Mucosa of descending colon (tissue), 3 donors: ENCODE results near the gene CCDC60. TPM values are rescaled to one million over a fixed set of nuclear protein-coding genes. Genes with fewer than 3 reads are reported as not detected.

Experiments used
- ATAC-seq: fragments of 200-7000 bp; cut with Tn5 transposase; one replicate; pipeline ENCODE4 v1.9.1; 2020; ENCODE audit warnings: mild to moderate bottlenecking, moderate library complexity
- DNase-seq, 3 donors: peaks; one replicate each; pipeline ENCODE4 v3.0.0-alpha.2; 2020
- H3K36me3 ChIP-seq: fragments of 200-600 bp; one replicate; pipeline ENCODE4 v1.8.0; 2021; ENCODE audit warnings: low read depth, mild to moderate bottlenecking
- H3K4me1 ChIP-seq: fragments of 200-600 bp; one replicate; pipeline ENCODE4 v1.8.0; 2021; ENCODE audit warnings: low read depth, mild to moderate bottlenecking
- H3K4me3 ChIP-seq: fragments of 200-600 bp; one replicate; pipeline ENCODE4 v1.8.0; 2021; ENCODE audit warnings: mild to moderate bottlenecking
- H3K9me3 ChIP-seq: fragments of 200-600 bp; one replicate; pipeline ENCODE4 v1.8.0; 2021; ENCODE audit warnings: mild to moderate bottlenecking
- CTCF ChIP-seq: fragments of 200-600 bp; IDR thresholded peaks from one replicate; pipeline ENCODE4 v1.8.0; 2022; ENCODE audit warnings: antibody characterized with exemption, mild to moderate bottlenecking
- intact Hi-C, 2 donors: fragments of 100-400 bp; cut with DNase I in 1 of 2; cut with micrococcal nuclease in 1 of 2; formaldehyde crosslinking; loops; one replicate each; pipeline versions ENCODE4 v1.11.0 to v1.11.1; 2022; cut with DNase I, micrococcal nuclease
- total RNA-seq, 3 donors: library from RNA; stranded (reverse); fragmentation: NEBNext Ultra II Directional in 2 of 3; extraction: Animal tissue kit (Norgen Biotek cat#: 25700) in 2 of 3; gene quantifications; one replicate each; pipeline versions ENCODE4 v1.2.1 to v1.2.4, GENCODE V29; 2021 to 2023
- donor health status: DM: no; HTN: no; CAD: no; lungs with moderate emphysema.
- donor health status: DM: no; HTN: no; CAD: no.
- donor health status: DM: no; HTN: yes; CAD: no.

CCDC60 gene
- total RNA-seq, 3 donors from 2014 or later: 2.2 to 3.5 (median 2.9) TPM

GRCh38 chr12:119589634-119590033 is 255.1 kb downstream of the CCDC60 start:
- Histone ChIP-seq H3K4me1 (no peaks in the 10 kb centered on the region), H3K36me3 (no peaks in the 10 kb centered on the region), H3K4me3 (no peak overlapping the region), H3K9me3 (no peaks in the 10 kb centered on the region)
- TF ChIP-seq CTCF: no peak
- DNase-seq (no peak), ATAC-seq (no peak)
- intact Hi-C loops: no loop called here

Other genes starting within 250 kb of the CCDC60 start
- gene HSPB8, start 155.8 kb upstream of the CCDC60 start, total RNA-seq: 100 to 1,000 TPM in 1 of 3 donors, 10 to 100 TPM in 1, 1 to 10 TPM in 1; 4.7 to 232 (median 10.4) TPM